HCT116 (cell line): ENCODE measurements around the gene CCDC85B. TPM values are rescaled to one million over a fixed set of nuclear protein-coding genes. Genes with fewer than 3 reads are reported as not detected.

Source experiments
- ATAC-seq: fragments of 200-7000 bp; cut with Tn5 transposase; 2 replicates; pipeline ENCODE4 v1.9.1; 2020; ENCODE audit warnings: mild to moderate bottlenecking, moderate library complexity
- BruUV-seq: library from RNA; stranded (reverse); fragments of 400-500 nt; replicated peaks from 2 replicates; lab custom pipeline; 2021; lab: Mats Ljungman, UMichigan
- CTCF ChIA-PET: fragments of 300-600 bp; sonication (Branson Sonifier 250); formaldehyde crosslinking; loops from one replicate; lab custom pipeline; 2021; ENCODE audit warnings: antibody characterized with exemption; lab: Charles Lee
- POLR2A ChIA-PET: fragments of 300-600, 350-600 bp; sonication (Branson Sonifier 250); formaldehyde crosslinking; loops from one replicate; lab custom pipeline; 2021; ENCODE audit warnings: antibody characterized with exemption; lab: Charles Lee
- RAD21 ChIA-PET, 2 experiments: fragments of 300-600 bp; sonication (Branson Sonifier 250); formaldehyde crosslinking; loops; one replicate each; lab custom pipeline; 2023; ENCODE audit warnings: low total read pairs in 2 of 2; ENCODE audit not compliant: uncharacterized antibody in 2 of 2, unreplicated experiment in 2 of 2, low non-redundant PET in 1 of 2; lab: Charles Lee
- DNase-seq: peaks from one replicate; pipeline ENCODE4 v3.0.0-alpha.2; 2010; ENCODE audit warnings: low read depth, low spot score
- H2AFZ ChIP-seq: fragments of 200-600 bp; shearing (Covaris generic), sonication (generic); 2 replicates; pipeline ENCODE4 v1.6.1; 2017; ENCODE audit warnings: low read depth, mixed run types, mixed read lengths, antibody characterized with exemption, low read length; ENCODE audit not compliant: poor library complexity, severe bottlenecking
- H3K27ac ChIP-seq: 2 replicates; pipeline ENCODE4 v1.5.1; 2012; ENCODE audit warnings: low read depth, low read length
- H3K27me3 ChIP-seq: fragments of 200-600 bp; sonication (generic); 2 replicates; pipeline ENCODE4 v1.6.1; 2016; ENCODE audit warnings: mixed run types, low read length, mixed read lengths; ENCODE audit not compliant: insufficient read depth
- H3K36me3 ChIP-seq, 2 experiments: fragments of 200-500 bp in 1 of 2; fragments of 200-600 bp in 1 of 2; sonication (Bioruptor generic) in 1 of 2; sonication (generic) in 1 of 2; 2 replicates each; pipeline versions ENCODE4 v1.5.1 to v1.6.1; 2014 to 2016; ENCODE audit warnings: low read length in 2 of 2, inconsistent platforms in 1 of 2, mixed read lengths in 1 of 2, mixed run types in 1 of 2; ENCODE audit not compliant: insufficient read depth in 2 of 2, control insufficient read depth in 1 of 2
- H3K4me1 ChIP-seq, 2 experiments: fragments of 200-600 bp in 1 of 2; sonication (generic) in 1 of 2; 2 replicates each; pipeline versions ENCODE4 v1.5.1 to v1.6.1; 2012 to 2017; ENCODE audit warnings: low read length in 2 of 2, inconsistent platforms in 1 of 2, mild to moderate bottlenecking in 1 of 2, mixed read lengths in 1 of 2, mixed run types in 1 of 2, moderate library complexity in 1 of 2; ENCODE audit not compliant: insufficient read depth in 2 of 2, control insufficient read depth in 1 of 2
- H3K4me2 ChIP-seq: fragments of 200-600 bp; sonication (generic); 2 replicates; pipeline ENCODE4 v1.6.1; 2017; ENCODE audit warnings: mixed run types, low read length, mixed read lengths
- H3K4me3 ChIP-seq, 2 experiments: fragments of 200-600 bp in 1 of 2; sonication (generic) in 1 of 2; replicated peaks in 1 of 2; 2 replicates each; pipeline ENCODE4 v1.5.1; 2011 to 2016; ENCODE audit warnings: low read length in 2 of 2, control low read depth in 1 of 2, low read depth in 1 of 2, mild to moderate bottlenecking in 1 of 2, mixed read lengths in 1 of 2, mixed run types in 1 of 2
- H3K79me2 ChIP-seq: fragments of 200-600 bp; sonication (generic); 2 replicates; pipeline ENCODE4 v1.6.1; 2017; ENCODE audit warnings: mild to moderate bottlenecking, mixed run types, low read length, moderate library complexity, mixed read lengths; ENCODE audit not compliant: insufficient read depth
- H3K9ac ChIP-seq: fragments of 200-600 bp; sonication (generic); 2 replicates; pipeline ENCODE4 v1.6.1; 2016; ENCODE audit warnings: low read length, mixed read lengths
- H3K9me2 ChIP-seq: fragments of 200-600 bp; sonication (generic), shearing (Covaris generic); 2 replicates; pipeline ENCODE4 v1.6.1; 2017; ENCODE audit warnings: mixed run types, mild to moderate bottlenecking, moderate library complexity; ENCODE audit not compliant: insufficient read depth
- H3K9me3 ChIP-seq, 2 experiments: fragments of 200-500 bp in 1 of 2; fragments of 200-600 bp in 1 of 2; sonication (Bioruptor generic) in 1 of 2; sonication (generic) in 1 of 2; 2 replicates each; pipeline ENCODE4 v1.6.1; 2014 to 2017; ENCODE audit warnings: low read length in 2 of 2, mixed read lengths in 2 of 2, inconsistent platforms in 1 of 2, low read depth in 1 of 2, mild to moderate bottlenecking in 1 of 2, mixed run types in 1 of 2, moderate library complexity in 1 of 2; ENCODE audit not compliant: control insufficient read depth in 1 of 2, insufficient read depth in 1 of 2
- H4K20me1 ChIP-seq: fragments of 200-600 bp; sonication (generic), shearing (Covaris generic); 2 replicates; pipeline ENCODE4 v1.6.1; 2017; ENCODE audit warnings: mixed run types, mild to moderate bottlenecking, moderate library complexity; ENCODE audit not compliant: insufficient read depth
- CTCF ChIP-seq, 3 experiments: fragments of 200-600 bp in 1 of 3; sonication (generic) in 1 of 3; IDR thresholded peaks in 2 of 3; conservative IDR thresholded peaks in 1 of 3; 2 replicates each; pipeline ENCODE4 v1.5.1; 2012 to 2017; ENCODE audit warnings: low read depth in 2 of 3, low read length in 2 of 3, antibody characterized with exemption in 1 of 3, borderline replicate concordance in 1 of 3, control low read depth in 1 of 3, mild to moderate bottlenecking in 1 of 3, mixed read lengths in 1 of 3, mixed run types in 1 of 3, moderate library complexity in 1 of 3; ENCODE audit not compliant: insufficient read depth in 1 of 3
- FOSL1 ChIP-seq: IDR thresholded peaks from 2 replicates; pipeline ENCODE4 v1.6.1; 2012; ENCODE audit warnings: low read depth
- POLR2AphosphoS5 ChIP-seq: IDR thresholded peaks from 2 replicates; pipeline ENCODE4 v1.6.1; 2011; ENCODE audit warnings: mild to moderate bottlenecking, low read depth, low read length, moderate library complexity
- intact Hi-C: fragments of 100-400 bp; cut with micrococcal nuclease; formaldehyde crosslinking; loops from 2 replicates; pipeline ENCODE4 v1.10.0; 2022
- total RNA-seq: library from RNA; stranded (reverse); gene quantifications from one replicate; pipeline ENCODE4 v1.2.1, GENCODE V29; 2021; ENCODE audit not compliant: unreplicated experiment

The CCDC85B gene
- total RNA-seq, 1 experiment from 2014 or later: 84.3 TPM

GRCh38 chr11:65851083-65851579, 39.3 kb upstream of the CCDC85B start:
- RAD21 ChIA-PET: no interaction called here
- no peaks in the 10 kb centered on the region for H3K27me3 ChIP-seq

More at GRCh38 chr11:65851083-65851579, 39.3 kb upstream of the CCDC85B start:
- H3K9me3 ChIP-seq: no peaks in the 10 kb centered on the region; a peak in 1 of 4 replicates
- ChIA-PET POLR2A (interaction anchor here (1.7 kb wide), 1 partner anchor 8 kb away, joined by 8 read pairs; the partner anchor contains the start of gene MUS81), CTCF (interaction anchor here (1.2 to 2.4 kb wide), 4 partner anchors 9 to 139 kb away, joined by 3 to 15 read pairs (median 6); partner anchors contain the start of genes KAT5 and MUS81)
- intact Hi-C loops: no loop called here
- H3K4me2 ChIP-seq: no peak overlapping the region
- H3K4me3 ChIP-seq: no peak overlapping the region
- DNase-seq (no peak), ATAC-seq (peak; percentile 64)
- no peak overlapping the region for H3K9ac ChIP-seq
- BruUV-seq: no TSS peak
- H3K36me3 ChIP-seq: peaks cover 26 to 48% of the 10 kb centered on the region in 2 experiments
- TF ChIP-seq FOSL1 (no peak), CTCF (IDR thresholded peaks at IDR 0.05 in 2 of 3, conservative IDR thresholded peaks at IDR 0.05 in 1 of 3; ENCODE audit: borderline replicate concordance in 1 of 3, insufficient read depth in 1 of 3, low read depth in 2 of 3, low read length in 2 of 3) (peak in 2 of 3 experiments; percentile 83 to 87; a peak in 4 of 6 replicates), POLR2AphosphoS5 (peak; percentile 14; the same call in 1 of the 2 replicates)
- H2AFZ ChIP-seq: no peak overlapping the region
- no peak overlapping the region for H3K27ac ChIP-seq
- peaks cover 2 to 8% of the 10 kb centered on the region in 2 experiments; a peak in 3 of 4 replicates for H3K4me1 ChIP-seq
- H3K9me2 ChIP-seq: no peaks in the 10 kb centered on the region
- H4K20me1 ChIP-seq: peaks cover 8% of the 10 kb centered on the region; the same call in 1 of the 2 replicates
- peaks cover 23% of the 10 kb centered on the region for H3K79me2 ChIP-seq
